Measurements from ENCODE around the gene MFSD6L.

DNA sequence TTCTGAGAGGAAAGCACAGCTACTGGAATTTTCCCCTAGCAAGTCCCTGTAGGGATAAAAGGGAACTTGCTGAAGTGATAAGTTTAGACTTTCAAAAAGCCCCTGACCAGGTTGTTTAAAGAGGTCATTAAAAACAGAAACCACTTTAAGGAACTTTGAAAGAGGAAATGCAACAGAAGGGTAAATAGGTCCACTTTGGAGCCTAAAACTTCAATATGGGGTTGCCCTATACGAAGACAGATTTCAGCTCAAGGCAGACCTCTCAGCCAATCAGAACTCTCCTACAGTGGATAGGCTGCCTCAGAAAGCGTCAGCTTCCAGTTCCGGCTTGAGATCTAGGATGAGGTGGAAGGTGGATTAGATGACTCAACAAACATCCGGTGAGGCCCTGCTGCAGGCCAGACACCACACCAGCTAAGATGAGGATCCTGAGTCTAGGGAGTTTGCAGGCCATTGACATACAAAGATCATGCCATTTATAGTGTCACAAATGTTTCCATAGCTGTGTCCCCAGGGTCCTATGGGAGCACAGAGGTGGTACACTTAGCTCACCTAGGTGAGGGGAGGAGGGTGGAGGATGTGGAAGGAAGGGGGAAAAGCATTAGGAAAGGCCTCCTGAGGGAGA, 7.9 kb upstream of the MFSD6L start:
- no peak for TF ChIP-seq NR1H2 (CRISPR knock-in tag; IDR thresholded peaks at IDR 0.05)
- TF ChIP-seq, protein P1, sequence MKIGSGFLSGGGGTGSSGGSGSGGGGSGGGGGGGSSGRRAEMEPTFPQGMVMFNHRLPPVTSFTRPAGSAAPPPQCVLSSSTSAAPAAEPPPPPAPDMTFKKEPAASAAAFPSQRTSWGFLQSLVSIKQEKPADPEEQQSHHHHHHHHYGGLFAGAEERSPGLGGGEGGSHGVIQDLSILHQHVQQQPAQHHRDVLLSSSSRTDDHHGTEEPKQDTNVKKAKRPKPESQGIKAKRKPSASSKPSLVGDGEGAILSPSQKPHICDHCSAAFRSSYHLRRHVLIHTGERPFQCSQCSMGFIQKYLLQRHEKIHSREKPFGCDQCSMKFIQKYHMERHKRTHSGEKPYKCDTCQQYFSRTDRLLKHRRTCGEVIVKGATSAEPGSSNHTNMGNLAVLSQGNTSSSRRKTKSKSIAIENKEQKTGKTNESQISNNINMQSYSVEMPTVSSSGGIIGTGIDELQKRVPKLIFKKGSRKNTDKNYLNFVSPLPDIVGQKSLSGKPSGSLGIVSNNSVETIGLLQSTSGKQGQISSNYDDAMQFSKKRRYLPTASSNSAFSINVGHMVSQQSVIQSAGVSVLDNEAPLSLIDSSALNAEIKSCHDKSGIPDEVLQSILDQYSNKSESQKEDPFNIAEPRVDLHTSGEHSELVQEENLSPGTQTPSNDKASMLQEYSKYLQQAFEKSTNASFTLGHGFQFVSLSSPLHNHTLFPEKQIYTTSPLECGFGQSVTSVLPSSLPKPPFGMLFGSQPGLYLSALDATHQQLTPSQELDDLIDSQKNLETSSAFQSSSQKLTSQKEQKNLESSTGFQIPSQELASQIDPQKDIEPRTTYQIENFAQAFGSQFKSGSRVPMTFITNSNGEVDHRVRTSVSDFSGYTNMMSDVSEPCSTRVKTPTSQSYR (CRISPR knock-in tag; IDR thresholded peaks at IDR 0.05): no peak
- TF ChIP-seq, protein P2, sequence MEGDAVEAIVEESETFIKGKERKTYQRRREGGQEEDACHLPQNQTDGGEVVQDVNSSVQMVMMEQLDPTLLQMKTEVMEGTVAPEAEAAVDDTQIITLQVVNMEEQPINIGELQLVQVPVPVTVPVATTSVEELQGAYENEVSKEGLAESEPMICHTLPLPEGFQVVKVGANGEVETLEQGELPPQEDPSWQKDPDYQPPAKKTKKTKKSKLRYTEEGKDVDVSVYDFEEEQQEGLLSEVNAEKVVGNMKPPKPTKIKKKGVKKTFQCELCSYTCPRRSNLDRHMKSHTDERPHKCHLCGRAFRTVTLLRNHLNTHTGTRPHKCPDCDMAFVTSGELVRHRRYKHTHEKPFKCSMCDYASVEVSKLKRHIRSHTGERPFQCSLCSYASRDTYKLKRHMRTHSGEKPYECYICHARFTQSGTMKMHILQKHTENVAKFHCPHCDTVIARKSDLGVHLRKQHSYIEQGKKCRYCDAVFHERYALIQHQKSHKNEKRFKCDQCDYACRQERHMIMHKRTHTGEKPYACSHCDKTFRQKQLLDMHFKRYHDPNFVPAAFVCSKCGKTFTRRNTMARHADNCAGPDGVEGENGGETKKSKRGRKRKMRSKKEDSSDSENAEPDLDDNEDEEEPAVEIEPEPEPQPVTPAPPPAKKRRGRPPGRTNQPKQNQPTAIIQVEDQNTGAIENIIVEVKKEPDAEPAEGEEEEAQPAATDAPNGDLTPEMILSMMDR (IDR thresholded peaks at IDR 0.05): no peak
- TF ChIP-seq TCF7 (CRISPR knock-in tag; IDR thresholded peaks at IDR 0.05; ENCODE audit: low read depth): no peak
- TF ChIP-seq, protein P3, sequence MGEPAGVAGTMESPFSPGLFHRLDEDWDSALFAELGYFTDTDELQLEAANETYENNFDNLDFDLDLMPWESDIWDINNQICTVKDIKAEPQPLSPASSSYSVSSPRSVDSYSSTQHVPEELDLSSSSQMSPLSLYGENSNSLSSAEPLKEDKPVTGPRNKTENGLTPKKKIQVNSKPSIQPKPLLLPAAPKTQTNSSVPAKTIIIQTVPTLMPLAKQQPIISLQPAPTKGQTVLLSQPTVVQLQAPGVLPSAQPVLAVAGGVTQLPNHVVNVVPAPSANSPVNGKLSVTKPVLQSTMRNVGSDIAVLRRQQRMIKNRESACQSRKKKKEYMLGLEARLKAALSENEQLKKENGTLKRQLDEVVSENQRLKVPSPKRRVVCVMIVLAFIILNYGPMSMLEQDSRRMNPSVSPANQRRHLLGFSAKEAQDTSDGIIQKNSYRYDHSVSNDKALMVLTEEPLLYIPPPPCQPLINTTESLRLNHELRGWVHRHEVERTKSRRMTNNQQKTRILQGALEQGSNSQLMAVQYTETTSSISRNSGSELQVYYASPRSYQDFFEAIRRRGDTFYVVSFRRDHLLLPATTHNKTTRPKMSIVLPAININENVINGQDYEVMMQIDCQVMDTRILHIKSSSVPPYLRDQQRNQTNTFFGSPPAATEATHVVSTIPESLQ (CRISPR knock-in tag; IDR thresholded peaks at IDR 0.05): no peak
- TF ChIP-seq, protein P4, sequence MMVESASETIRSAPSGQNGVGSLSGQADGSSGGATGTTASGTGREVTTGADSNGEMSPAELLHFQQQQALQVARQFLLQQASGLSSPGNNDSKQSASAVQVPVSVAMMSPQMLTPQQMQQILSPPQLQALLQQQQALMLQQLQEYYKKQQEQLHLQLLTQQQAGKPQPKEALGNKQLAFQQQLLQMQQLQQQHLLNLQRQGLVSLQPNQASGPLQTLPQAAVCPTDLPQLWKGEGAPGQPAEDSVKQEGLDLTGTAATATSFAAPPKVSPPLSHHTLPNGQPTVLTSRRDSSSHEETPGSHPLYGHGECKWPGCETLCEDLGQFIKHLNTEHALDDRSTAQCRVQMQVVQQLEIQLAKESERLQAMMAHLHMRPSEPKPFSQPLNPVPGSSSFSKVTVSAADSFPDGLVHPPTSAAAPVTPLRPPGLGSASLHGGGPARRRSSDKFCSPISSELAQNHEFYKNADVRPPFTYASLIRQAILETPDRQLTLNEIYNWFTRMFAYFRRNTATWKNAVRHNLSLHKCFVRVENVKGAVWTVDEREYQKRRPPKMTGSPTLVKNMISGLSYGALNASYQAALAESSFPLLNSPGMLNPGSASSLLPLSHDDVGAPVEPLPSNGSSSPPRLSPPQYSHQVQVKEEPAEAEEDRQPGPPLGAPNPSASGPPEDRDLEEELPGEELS (CRISPR knock-in tag; IDR thresholded peaks at IDR 0.05): no peak
- TF ChIP-seq NR2C2 (CRISPR knock-in tag; IDR thresholded peaks at IDR 0.05): no peak
- TF ChIP-seq FOXP1 (CRISPR knock-in tag; IDR thresholded peaks at IDR 0.05; ENCODE audit: borderline replicate concordance): no peak
- TF ChIP-seq TEAD4 (CRISPR knock-in tag; IDR thresholded peaks at IDR 0.05): no peak
- no peak for TF ChIP-seq ZNF416 (CRISPR knock-in tag; IDR thresholded peaks at IDR 0.05)
- TF ChIP-seq JUN (CRISPR knock-in tag; IDR thresholded peaks at IDR 0.05): no peak

Data from WTC11 (cell line).